Epithelial cell of prostate (primary cell): Measurements from ENCODE around the gene VAV3.
"Not testable (repeated sequence)": the region's sequence is repeated elsewhere in the genome, so short reads cannot be mapped to it uniquely, and the experiment has no call there.

ENCODE experiments used
- DNase-seq: peaks from one replicate; pipeline ENCODE4 v3.0.0-alpha.2; 2011; ENCODE audit warnings: low read depth, low spot score
- H3K27ac ChIP-seq: fragments of 450-650 bp; 2 replicates; pipeline ENCODE4 v1.5.1; 2017; ENCODE audit warnings: mild to moderate bottlenecking

VAV3 gene

DNA sequence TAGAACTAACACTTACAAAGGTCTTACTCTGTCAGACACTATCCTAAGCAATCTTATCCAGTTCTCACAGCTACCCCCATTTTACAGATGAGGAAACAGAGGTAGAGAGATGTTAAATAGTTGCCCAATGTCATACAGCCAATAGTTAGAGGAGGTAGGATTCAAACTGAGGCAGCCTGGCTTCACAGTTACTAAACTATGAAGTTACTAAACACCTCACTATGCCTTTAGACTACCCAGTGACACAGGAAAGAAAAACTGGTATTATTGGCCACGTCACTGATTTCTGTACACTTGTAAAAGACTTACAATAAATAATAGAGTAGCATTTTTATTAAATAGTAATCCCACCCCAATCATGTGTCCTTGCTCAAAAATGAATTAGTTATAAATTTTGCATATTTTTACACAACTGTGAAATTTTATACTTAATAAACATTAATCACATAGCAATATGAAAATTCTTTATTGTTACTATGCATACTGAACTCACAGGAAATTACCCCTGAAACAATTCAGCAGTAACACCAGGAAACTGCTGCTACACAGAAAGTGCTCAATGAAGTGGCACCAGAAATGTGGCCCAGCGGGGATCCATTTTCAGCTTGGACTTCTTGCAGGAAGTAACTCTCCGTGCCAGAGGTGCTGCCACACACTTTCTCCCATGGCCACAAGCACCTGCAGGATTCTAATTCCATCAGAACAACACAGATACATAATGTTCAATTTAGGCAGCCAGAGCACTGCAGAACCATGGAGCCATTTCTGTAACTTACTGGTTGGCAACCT, 69.4 kb downstream of the VAV3 start:
- H3K27ac ChIP-seq = no peak overlapping the region
- no peak for DNase-seq

DNA sequence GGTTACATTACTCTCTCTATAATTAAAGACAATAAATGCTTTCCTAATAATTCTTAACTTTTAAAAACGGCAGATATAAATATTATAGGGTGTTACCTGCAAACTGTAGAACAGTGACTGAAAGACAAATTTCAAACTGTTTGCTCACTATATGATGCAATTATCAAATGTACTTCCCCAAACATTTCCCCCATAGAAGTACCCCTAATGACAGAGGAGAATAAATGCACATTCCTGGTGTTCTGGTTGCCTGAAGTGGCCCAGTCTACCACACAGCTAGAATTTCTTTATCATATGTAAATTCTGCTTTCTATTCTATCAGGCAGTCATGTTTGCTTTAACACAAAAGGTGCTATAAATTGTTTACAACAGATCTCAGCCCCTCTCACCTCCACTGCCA, 70.4 kb downstream of the VAV3 start:
- DNase-seq = no peak
- H3K27ac ChIP-seq = no peak overlapping the region

DNA sequence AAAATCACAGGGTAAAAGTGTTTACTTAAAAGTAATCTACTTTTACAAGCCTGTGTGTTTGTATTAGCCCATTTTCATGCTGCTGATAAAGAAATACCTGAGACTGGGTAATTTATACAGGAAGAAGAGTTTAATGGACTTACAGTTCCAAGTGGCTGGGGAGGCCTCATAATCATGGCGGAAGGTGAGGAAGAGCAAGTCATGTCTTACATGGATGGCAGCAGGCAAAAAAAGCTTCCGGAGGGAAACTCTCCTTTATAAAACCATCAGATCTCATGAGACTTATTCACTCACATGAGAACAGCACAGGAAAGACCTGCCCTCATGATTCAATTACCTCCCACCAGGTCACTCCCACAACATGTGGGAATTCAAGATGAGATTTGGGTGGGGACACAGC, 71.6 kb downstream of the VAV3 start:
- not testable (repeated sequence) for H3K27ac ChIP-seq, DNase-seq

DNA sequence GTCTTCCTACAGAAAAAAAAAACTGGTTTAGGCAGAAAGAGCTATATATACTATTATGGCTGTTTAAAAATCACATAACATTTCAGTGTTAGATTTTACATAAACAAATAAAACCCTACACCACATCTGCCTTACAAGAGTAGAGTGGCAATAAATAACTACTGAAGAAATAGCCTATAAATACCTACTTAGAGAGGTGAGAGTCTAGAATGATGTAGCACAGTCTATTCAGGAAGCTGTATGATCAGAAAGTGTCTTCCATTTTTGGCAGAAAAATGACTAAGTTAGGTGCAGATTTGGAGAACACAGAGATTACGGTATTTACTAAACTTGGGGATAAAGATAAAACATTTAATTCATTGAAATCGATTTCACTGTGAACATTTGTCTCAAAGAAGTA, 75.5 kb downstream of the VAV3 start:
- DNase-seq = no peak
- H3K27ac ChIP-seq = no peak overlapping the region

DNA sequence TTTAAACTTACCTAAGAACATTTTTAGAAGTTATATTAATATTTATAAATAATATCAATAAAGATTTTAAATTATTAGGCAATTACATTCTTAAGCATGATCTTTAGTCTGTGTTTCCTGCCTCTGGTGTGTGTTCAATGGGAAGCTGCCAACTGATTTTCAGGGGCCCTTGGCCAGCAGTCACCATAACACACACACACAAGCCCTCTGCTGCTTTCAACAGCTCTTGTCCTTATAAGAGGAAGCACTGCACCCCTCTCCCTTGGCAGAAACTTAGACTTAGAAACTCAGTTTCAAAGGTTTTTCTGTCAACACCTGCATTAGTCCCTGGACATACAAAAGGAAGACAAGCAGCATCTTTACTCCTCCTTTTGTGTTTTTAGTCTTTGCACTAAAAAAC, 81.4 kb downstream of the VAV3 start:
- no peak overlapping the region for H3K27ac ChIP-seq
- DNase-seq = no peak

DNA sequence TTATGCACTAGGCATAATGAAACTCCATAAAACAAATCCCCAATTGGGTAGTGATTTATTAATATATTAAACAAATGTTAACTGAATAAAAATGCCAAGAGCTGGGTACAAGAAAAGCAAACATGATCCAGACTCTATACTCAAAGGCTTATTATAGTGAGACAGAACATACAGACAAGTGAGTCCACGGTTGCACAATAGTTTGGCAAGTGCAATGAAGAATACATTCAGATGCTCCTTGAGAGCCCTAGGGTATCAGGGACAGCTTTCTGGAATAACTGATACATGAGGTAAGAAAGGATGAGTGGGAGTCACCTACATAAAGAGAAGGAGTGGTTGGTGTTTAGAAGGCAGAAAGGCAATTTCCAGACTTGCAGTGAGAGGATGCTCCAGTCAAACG, 85.1 kb downstream of the VAV3 start:
- no peak overlapping the region for H3K27ac ChIP-seq
- DNase-seq = no peak

DNA sequence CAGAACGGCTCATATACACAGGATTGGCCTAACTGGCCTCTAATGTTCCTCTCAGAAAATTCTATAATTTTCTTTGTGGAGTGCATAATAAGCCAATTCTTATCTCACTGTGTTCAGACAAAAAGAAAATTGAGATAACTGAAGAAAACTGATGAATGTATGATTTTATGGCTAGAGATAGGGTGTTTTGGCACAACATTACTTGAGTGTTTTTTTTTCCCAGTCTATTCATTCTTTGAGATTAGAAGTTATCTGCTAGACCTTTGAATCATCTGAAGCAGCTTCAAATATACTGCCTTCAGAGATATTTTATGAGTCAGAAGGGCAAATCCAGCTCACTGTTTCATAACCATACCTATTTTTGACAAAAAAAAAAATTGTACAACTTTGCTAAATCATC, 85.6 kb downstream of the VAV3 start:
- no peak for DNase-seq

DNA sequence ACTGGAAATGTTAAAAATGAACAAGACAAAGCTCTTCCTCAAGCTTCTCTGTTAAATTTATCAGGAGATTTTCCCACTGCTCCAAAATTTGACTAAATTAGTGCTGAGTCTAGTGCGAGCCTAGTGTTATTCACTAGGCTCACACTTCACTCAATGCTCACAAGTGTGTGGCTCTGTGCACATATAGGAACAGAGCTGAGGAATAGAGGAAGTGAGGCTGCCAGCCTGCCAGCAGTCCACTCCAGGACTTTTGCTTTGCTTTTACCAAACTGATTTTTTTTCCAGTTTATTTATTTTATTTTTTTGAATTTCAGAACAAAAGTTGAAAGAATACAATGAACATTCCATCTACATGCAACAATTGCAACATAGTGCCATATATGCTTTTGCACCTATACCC, 87.2 kb downstream of the VAV3 start:
- DNase-seq = no peak
- no peak overlapping the region for H3K27ac ChIP-seq

More for the DNA sequence above, 85.6 kb downstream of the VAV3 start:
- H3K27ac ChIP-seq = no peak overlapping the region

DNA sequence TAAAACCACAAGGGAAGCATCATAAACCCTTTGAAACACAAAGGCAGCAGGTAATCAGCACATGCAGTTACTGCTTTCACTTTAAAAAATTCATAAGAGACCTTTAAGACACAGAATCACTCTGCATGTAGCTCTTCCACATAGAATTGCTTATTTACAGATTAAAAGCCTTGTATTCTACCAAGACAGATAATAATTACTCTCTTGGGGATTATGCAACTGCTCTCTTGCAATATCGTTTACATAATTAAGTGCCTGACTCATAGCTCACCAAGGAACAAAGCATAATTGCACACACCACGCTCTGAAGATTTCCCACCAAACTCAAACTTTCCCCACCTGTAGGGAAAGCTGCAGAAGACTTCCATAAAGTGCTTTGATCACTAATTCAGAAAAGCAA, 87.9 kb downstream of the VAV3 start:
- no peak for DNase-seq
- no peak overlapping the region for H3K27ac ChIP-seq

DNA sequence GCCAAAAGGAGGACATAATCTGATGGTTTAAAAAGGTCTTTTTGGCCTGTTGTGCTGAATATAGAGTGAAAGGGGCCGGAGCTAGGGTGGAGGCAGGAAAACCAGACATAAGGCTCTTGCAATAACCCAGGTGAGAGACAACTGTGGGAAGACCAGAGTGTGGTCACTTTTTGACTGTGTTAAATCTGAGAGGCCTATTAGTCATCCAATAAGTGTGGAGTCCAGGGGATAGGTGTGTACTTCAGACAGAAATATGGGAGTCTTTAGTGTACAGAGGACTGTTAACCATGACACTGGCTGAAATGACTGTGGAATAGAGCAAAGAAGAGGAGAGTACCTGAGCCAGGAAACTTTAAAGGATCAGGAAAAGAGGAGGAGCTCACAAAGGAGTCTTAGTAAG, 89.3 kb downstream of the VAV3 start:
- no peak overlapping the region for H3K27ac ChIP-seq
- DNase-seq = no peak

DNA sequence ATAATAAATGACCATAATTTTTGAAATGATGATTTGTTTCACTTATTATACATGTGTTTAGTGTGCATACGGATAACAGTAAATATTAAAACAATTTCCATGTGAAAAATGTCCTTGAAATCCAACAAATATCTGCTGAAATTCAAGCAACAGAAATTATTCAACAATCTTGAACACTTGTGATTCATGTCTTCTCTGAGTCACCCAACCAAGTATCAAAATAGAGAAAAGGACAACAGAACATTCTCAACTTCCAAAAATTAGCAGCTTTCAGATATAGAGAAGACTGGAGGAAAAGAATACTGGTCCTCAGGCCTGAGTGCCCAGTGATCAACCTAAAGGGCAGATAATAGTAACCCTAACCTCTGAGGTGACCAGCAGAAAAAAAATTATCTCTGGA, 90.8 kb downstream of the VAV3 start:
- no peak overlapping the region for H3K27ac ChIP-seq
- DNase-seq = no peak

DNA sequence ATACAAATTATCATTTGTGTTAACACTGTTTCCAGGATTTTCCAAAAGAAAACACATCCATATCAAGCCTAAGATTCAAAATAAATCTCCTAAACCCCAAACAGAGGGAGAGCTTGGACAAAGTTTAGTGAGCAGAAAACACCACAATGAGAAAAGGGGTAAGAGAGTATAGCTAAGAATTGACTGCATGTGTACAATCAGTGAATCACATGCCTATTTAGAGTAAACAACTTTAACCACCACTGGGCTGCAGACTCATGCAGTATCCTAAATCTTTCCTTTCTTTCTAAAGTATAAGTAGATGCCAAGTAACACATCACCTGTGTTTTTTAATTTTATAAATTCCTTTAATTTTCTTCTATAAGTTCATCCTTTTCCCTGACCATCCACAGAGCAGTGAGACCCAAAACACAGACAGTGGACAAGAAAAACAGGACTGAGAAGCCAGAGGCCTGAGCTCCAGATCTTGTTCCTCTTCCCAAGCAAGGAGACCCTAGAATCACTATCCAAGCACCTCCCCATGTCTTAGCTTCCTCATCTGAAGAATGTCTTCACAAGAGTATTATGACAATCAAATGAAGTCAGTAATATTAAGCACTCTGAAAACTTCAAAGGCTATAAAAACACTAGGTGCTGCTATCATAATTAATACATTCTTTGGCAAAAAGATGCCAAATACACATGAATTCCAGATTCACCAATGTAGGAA, 93.1 kb downstream of the VAV3 start:
- DNase-seq = no peak
- H3K27ac ChIP-seq = no peak overlapping the region

DNA sequence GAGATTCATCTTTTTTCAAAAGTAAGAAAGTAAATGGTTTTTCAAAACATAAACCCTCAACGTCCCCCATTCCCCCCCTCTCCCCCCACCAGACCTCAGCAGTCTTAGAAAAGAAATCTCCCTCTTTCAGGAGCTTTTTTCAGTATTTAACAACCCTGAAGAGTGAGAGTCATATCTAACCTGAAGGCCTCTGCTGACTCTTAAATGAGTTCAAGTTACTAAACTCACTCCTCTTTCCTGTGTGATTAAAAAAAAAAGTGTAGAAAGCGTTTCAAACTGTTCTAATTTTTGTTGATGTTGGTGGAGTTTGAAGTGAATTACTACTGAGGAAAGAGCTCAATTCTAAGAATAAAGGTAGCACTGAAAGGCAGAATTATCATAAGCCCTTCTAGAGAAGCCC, 93.7 kb downstream of the VAV3 start:
- no peak for DNase-seq
- peak overlapping the region; percentile 40 for H3K27ac ChIP-seq

DNA sequence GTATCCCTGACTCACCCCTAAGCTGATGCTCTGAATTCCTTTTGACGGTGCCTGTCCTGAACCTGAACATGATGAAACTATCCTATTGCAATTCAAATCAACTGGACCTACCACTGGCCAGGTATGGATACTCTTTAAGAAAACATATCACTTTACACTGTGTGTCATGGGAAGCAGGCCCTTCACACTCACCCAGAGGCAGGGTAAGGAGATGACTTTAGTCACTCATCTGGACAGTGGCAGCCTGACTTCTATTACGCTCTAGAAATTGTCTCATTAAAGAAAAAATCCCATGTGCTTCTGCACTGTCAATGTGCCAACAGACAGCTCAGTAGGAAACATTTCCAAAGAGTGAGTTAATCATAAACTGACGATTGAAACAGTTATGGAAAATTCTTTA, 94.3 kb downstream of the VAV3 start:
- DNase-seq = peak; percentile 34
- H3K27ac ChIP-seq = peak overlapping the region; percentile 40

DNA sequence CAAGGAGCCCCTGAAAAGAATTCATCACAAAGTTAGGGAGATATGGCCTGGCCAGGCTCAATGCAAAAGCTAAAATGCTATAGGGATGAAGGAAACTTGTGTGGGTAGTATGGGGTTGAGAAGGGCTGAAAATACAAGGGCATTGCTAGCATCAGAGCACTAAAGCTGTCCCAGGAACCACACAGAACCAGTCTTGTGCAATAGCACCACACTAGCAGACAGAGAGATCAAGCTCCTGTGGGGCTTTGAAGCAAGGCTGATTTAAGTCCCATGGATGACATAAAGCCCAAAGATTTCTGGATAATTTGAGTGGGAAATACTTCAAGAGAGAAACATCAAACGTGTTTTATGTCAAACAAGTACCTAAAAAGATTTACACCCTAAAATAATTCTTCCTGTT, 97.1 kb downstream of the VAV3 start:
- DNase-seq = no peak
- no peak overlapping the region for H3K27ac ChIP-seq

DNA sequence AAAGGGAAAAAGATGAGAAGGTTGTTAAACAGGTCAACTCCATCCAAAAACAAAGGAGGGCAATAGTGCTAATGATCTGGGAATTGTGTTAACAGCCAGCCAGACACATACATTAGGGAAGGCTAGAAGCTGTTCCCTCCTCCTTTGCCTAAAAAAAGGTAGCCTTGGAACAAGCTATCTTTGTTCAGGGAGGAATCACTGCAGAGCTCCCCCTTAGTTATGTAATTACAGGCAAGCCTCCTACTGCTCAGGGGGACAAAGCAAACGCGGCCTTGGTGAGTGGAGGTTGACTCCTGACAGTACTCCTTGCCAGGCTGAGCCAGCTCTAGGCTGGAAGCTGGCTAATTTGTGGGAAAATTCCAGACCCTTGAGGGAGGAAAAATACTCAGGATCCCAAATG, 97.6 kb downstream of the VAV3 start:
- DNase-seq = no peak
- H3K27ac ChIP-seq = no peak overlapping the region

DNA sequence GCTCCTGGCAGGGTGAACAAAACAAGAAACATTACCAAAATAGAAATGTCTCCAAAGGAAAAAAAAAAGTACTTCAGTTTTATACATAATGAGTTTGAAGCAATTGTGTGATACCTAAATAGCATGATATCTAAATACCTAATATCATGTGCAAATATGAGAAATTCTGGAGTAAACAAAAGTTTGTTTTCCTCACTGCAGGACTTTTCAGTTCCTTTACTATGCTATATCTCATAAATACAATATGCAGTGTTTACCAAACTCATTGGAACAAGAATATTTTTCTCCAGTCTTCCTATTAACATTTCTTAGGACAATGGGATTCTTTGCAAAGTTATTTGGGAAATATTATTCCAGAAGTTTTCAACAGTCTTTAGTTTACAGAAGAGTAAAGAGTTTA, 98.1 kb downstream of the VAV3 start:
- no peak for DNase-seq
- H3K27ac ChIP-seq = no peak overlapping the region

DNA sequence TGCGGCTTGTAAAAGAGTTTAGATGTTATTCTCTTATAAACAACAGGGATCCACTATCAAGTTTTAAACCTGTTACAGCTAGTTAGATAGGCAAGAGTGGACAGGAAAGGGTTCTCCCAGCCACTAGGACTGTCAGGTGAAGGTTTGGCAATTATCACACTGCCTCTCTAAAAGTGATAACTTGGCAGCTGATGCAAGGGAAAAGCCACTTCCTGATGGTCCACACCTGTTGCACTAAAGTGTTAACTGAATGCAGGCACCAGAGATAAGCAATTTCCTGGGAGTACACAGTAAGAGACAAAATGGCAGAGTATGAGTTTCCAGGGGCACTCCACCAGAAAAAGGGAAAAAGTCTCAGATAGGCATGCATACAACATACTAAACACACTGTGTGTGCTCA, 99.4 kb downstream of the VAV3 start:
- no peak overlapping the region for H3K27ac ChIP-seq
- no peak for DNase-seq

DNA sequence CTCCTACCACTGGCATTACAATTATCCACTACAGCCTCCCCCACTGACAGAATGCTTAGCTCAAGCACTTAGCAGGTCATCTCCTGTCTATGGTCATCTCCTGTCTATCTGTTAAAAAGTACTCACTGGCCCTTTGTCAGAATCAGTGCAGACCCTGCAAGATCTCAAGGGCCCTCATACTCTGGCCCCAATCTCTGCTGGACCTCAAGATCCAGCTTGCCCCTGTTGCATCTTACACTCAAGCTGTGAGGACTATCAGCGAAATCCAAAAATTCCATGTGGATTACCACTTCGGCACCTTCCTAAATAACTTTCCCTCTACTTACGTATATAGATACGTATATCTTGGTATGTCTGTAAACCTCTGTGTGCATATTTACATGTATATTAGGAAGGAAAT, 101.6 kb downstream of the VAV3 start:
- DNase-seq = no peak
- H3K27ac ChIP-seq = no peak overlapping the region

DNA sequence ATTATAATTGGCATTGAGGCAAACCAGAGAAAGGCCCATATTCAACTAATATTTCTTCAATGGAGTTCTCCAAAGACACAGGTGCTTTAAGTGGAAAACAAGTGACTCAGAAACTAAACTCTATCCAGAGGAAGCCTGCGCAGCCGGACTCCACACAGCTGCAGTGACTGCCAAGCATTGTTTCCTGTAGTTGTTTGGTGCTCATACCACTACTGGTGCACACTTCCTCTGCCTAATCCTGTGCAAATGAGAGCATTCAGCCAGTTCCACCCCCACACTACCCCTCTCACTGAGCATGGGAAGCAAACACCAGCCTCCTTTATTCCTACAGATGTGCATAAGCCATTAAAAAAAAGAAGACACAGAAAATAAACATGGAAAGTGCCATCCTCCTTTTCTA, 102.9 kb downstream of the VAV3 start:
- no peak for DNase-seq
- no peak overlapping the region for H3K27ac ChIP-seq

DNA sequence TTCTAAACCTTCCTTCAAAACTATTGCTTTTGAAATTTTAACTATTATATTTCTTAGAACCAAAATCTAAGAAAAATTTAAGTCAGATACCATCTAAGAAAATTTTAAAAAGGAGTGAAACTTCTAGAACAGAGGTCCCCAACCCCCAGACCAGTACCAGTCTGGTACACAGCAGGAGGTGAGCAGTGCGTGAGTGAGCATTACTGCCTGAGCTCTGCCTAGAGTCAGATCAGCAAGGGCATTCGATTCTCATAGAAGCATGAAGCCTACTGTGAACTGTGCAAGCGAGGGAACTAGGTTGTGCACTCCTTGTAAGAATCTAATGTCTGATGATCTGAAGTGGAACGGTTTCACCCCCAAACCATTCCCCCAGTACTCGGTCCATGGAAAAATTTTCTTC, 106.7 kb downstream of the VAV3 start:
- no peak for DNase-seq
- no peak overlapping the region for H3K27ac ChIP-seq

DNA sequence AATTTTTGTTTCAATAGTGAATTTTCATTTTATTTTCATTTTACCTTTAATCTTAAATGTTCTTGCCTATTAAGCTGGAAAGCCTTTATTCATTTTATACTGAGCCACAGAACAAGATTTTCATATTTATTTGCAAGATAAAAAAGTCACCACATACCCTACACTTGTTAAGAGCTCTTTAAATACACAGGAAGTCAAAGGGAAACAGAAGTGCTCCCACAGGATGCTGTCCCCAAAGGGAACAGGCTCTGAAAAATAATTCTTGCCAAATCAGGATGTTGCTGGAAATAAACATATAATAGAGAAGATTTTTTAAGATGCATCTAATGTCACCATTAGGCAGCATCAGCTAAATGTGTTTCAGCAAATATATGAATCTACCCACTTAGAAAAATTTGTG, 113.6 kb downstream of the VAV3 start:
- no peak for DNase-seq
- H3K27ac ChIP-seq = no peak overlapping the region
